Astrocyte of the spinal cord (primary cell): ENCODE data around the gene ITPRIPL1.

Source experiments
- DNase-seq: peaks from one replicate; pipeline ENCODE4 v3.0.0; 2011; ENCODE audit warnings: low read depth, low spot score
- H3K4me3 ChIP-seq: 2 replicates; pipeline ENCODE4 v1.5.1; 2011; ENCODE audit warnings: low read depth, mild to moderate bottlenecking, low read length, moderate library complexity
- CTCF ChIP-seq: IDR thresholded peaks from 2 replicates; pipeline ENCODE4 v1.5.1; 2012; ENCODE audit warnings: low read depth, mild to moderate bottlenecking, low read length, inconsistent platforms
- in situ Hi-C: cut with HindIII; loops from 2 replicates; pipeline ENCODE4 v1.10.0; 2017; ENCODE audit warnings: low sequenced_read_pairs

ITPRIPL1 gene

GRCh38 chr2:96347395-96347794 is 22.3 kb downstream of the ITPRIPL1 start:
- no peak for DNase-seq
- TF ChIP-seq CTCF = no peak
- in situ Hi-C loops = no loop called here

GRCh38 chr2:96353032-96353561 is 28.0 kb downstream of the ITPRIPL1 start:
- no peak overlapping the region for H3K4me3 ChIP-seq
- DNase-seq = peak; percentile 24
- in situ Hi-C loops = no loop called here
- no peak for TF ChIP-seq CTCF

More at GRCh38 chr2:96347395-96347794, 22.3 kb downstream of the ITPRIPL1 start:
- H3K4me3 ChIP-seq = no peak overlapping the region

- no peak overlapping the region for H3K4me3 ChIP-seq
- TF ChIP-seq CTCF = no peak
- DNase-seq = peak; percentile 22
- in situ Hi-C loops = no loop called here
Measured at GRCh38 chr2:96353606-96354101, 28.5 kb downstream of the ITPRIPL1 start.

- no peak overlapping the region for H3K4me3 ChIP-seq
- no peak for TF ChIP-seq CTCF
- no peak for DNase-seq
- in situ Hi-C loops = no loop called here
Measured at GRCh38 chr2:96354492-96354891, 29.4 kb downstream of the ITPRIPL1 start.

GRCh38 chr2:96356889-96357288 is 31.8 kb downstream of the ITPRIPL1 start:
- no peak for TF ChIP-seq CTCF
- H3K4me3 ChIP-seq = no peak overlapping the region
- in situ Hi-C loops = no loop called here
- DNase-seq = no peak

GRCh38 chr2:96359310-96359709 is 34.2 kb downstream of the ITPRIPL1 start:
- no peak overlapping the region for H3K4me3 ChIP-seq
- DNase-seq = no peak
- TF ChIP-seq CTCF = peak; percentile 12
- in situ Hi-C loops = no loop called here
